HPDE6-E6E7 (cell line): Measurements from ENCODE around the gene SIGLEC1.
A peak's percentile ranks its signal among the peaks of the same experiment; 100 is the strongest.

Source experiments
- DNase-seq: peaks from one replicate; pipeline ENCODE4 v3.0.0; 2011; ENCODE audit warnings: missing footprints; ENCODE audit errors: extremely low spot score

Gene SIGLEC1

DNA sequence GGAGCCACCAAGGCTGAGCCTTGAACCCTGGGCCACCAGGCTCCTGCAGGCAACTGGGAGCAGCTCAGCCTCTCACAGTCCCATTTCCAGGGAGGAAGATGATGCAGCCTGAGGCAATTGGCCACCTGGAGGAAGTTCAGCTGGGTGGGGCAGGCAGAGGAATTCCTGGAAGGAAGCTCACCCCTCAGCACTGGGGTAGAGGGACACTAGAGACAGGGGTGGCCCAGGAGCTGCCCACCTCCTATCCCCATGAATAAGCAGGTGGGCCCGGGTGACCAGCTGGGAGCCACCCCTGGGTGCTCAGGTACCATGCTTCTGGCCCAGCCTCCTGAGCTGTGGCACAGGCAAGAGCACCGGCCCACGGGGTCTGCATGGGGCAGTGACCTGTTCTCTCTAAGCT, 16.5 kb upstream of the SIGLEC1 start:
- no peak for DNase-seq

DNA sequence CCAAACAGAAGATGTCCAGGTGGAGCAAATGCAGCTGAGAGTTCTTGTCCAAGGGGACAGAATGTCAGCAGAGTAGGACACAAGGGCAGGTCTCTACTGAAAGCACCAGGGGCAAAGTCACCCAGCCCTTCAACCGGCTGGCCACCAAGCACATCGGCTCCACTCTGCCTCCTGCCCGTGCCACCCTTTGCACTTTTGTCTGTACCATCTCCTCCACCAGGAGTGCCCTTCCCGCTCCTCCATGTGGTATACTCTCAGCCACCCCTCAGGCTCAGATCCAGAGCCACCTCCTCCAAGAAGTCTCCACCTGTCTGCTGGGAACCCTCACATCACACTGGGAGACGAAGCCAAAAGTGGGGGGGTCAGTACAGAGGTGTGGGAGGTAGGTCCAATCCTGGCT, 16.0 kb upstream of the SIGLEC1 start:
- no peak for DNase-seq

DNA sequence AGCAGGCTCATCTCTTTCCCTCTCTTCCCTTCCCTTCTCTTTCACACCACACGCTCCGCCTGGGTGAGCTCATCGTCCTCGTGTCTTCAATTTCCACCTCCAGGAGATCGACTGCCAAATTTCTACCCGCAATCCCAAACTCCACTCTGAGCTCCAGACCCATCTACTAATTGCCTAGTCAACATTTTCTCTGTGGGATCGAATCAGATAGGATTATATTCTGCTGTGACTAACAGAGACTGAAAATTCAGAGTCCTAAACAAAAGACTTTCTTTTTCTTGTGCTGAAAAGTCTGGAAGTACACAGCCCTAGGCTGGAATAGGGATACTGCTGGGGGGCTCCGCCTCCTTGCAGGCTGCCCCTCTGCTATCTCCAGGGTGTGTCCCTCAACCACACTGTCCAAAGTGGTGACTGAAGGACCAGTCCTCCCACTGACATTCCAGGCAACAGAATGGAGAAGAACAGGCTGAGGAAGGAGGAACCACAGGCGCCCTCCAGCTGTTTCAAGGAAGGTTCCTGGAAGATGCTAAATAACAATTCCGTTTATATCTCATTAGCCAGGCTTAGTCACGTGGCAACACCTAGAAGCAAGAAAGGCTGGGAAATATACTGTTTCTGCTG, 15.1 kb upstream of the SIGLEC1 start:
- DNase-seq: no peak

DNA sequence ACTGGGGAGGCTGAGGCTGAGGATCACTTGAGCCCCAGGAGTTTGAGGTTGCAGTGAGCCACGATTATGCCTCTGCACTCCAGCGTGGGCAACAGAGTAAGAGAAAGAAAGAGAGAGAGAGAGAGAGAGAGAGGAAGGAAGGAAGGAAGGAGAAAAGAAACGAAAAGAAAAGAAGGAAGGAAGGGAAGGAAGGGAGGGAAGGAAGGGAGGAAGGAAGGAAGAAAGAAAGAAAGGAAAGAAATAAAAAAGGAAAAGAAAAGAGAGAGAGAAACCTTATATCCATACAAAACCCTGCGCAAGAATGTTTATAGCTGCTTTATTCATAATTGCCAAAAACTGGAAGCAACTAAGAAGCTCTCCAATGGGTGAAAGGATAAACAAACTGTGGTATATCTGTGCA, 12.0 kb upstream of the SIGLEC1 start:
- no peak for DNase-seq

DNA sequence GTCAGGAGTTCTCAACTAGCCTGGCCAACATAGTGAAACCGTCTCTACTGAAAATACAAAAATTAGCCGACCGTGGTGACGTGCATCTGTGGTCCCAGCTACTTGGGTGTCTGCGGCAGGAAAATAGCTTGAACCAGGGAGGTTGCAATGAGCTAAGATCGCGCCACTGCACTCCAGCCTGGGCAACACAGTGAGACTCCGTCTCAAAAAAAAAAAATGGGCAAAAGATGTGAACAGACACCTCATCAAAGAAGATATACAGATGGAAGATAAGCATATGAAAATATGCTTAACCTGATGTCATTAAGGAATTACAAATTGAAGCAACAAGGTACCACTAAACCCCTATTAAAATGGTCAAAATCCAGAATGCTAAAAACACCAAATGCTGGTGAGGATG, 10.9 kb upstream of the SIGLEC1 start:
- DNase-seq: no peak

DNA sequence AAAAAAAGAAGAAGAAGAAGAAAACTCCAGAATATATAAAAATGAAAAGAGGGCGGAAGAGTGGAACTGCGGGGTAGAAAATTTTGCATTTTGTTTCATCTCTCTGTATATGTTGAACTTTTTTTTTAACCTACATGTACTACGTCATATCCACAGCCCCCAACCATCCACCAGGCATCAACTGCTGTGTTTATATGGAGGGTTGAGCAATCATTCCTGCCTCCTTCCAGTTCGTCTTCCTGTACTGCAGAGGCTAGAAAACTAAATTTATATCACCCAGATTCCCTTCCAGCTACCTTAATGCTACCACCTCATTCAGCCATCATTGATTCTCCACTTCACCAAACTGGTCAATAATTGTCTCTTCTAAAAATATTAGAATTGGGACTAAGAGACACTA, 9.5 kb upstream of the SIGLEC1 start:
- DNase-seq: no peak

DNA sequence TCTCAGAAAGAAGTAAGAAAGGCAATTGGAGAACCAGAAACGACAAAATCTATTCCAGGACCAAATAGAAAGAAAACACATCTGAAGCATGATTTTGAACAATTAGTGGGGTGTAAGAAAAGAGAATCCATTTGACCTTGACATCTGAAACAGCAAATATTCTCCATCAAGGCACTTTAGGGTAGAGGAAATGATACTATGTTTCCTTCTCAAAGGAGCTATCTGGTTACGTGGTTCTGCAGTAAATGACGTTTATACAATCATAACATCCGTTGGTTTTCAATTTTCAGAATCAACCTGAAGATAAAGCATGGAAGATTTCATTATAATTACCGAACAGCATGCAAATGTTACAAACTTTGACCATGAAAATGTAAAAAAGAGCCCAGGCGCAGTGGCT, 8.2 kb upstream of the SIGLEC1 start:
- no peak for DNase-seq

DNA sequence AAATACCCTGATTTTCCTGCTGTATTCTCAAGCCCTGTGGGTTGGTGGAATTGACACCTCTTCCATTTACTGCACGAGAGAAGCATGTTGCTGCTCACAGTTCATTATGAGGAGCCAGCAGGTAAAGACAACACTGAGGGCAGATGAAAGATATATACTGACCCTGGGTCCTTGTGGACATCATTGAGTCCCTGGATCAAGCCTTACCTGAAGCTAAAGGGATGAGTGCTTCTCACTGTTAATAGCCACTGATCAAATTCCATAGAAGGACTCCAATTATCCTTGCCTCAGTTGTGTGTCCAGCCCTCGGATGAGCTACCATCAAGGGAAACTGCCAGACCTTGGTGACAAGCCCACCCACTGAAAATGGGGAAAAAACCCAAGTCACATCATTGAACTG, 7.7 kb upstream of the SIGLEC1 start:
- no peak for DNase-seq

DNA sequence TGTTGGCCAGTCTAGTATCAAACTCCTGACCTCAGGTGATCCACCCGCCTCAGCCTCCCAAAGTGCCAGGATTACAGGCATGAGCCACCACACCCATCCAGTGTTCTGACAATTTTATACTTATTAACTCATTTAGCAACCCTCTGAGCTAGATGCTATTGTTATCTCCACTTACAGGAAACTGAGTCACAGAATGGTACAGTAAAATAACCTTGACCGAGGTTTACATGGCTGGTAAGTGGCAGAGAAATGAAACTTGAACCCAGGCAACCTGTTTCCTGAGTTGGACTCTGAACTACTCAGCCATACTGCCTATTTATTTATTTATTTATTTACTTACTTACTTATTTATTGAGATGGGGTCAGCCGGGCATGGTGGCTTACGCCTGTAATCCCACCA, 6.6 kb upstream of the SIGLEC1 start:
- DNase-seq: no peak

DNA sequence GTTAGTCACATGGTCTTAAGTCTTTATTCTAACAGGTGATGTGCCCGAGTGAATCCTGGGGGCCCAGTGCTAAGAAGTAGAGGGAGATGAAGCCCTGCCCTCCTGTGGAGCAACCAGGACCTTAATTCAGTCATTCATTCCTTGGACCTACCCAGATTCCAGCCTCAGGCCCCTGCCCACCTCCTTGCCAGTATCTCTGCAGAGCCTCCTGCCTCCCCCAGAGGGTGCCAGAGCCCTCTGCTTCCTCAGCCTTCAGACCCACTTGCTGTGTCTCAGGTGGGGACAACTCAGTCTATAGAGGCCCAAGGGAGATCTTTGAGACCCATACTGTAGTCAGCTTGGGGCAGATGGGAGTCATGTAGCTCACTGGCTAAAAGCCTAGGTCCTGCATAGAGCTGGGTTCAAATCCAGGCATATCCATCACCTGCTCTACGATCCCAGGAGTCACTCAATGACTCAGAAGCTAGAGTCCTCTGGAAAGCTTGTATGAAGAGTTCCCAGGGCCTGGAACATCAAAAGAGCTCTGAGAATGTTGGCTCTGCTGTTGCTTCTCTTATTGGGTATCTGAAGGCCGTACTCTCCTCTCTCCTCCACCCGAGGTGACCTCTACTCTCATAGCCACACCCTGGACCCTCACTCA, 3.9 kb upstream of the SIGLEC1 start:
- DNase-seq: peak; percentile 56

DNA sequence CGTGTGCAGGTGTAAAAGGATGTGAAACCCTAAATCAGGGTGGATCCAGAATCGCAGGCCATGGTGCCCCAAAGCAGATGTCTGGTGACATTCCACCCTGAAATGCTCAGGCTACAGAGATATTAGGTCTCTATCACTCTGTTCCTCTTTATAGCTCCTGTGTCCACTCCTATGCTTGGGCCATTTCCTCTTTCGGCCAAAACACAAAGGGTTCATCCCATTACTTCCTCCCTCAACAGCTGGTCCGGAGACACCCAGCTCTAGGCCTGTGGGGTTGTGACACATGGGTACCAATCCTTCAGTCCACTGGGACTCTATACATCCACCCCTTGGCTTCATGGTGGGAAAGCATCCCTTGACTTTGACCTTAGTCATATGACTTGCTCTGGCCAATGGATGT, 1.7 kb upstream of the SIGLEC1 start:
- no peak for DNase-seq

DNA sequence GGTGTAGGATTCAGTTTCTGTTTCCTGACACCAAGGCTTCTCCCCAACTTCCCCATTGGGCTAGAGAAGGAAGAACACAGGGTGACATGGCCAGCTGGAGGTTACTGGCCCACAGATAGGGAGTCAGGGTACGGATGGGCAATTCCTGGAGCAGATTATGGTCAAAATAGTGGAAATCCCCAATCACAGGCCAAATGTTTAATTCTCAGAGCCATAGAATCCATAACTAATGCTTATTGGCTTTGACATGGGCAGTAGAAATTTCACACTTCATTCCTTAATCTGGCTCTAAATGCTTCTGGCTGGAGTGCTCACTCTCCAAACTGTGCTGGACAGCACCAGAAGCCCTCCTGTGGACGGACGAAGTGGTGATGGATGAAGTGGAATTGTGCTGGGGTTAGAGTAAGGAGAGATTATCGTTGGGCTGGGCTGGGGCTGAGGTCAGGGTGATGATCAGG, 887 bp downstream of the SIGLEC1 start:
- DNase-seq: no peak

DNA sequence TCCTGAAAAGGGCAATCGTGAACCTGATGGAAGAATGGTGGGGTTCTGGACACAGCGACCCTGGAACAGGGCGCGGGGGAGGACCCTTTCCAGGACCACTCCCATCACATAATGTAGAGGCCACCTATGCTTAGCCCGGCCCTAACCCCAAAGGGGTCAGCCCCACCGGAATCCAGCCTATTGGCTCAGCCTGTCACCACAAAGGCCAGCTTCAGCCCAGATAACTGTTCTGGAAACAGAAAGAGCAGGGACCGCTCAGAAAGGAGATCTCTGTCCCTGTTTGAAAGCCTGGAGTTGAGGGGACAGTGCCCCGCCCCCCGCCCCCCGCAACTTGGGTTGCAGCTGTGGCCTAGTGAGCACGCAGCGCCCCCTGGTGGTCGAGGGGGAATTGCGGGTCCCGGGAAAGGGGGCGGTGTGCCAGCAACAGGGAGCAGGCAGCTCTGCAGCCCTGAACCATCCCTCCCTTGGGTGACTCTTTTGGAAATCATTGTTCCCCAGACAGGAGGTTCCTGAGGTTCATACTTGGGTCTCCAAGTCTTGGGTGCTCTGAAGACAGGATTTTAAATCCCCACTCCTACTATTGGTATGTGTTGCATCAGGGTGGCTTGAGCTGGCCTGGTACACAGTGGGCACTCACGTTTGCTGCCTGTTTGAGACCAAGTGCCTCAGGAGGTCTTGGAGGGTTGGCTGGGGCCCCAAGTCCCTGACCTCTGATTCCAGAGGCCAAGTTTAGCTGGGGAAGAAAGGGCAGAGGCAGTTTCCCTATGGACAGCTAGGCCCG, 1.5 kb downstream of the SIGLEC1 start:
- peak; percentile 76 for DNase-seq

DNA sequence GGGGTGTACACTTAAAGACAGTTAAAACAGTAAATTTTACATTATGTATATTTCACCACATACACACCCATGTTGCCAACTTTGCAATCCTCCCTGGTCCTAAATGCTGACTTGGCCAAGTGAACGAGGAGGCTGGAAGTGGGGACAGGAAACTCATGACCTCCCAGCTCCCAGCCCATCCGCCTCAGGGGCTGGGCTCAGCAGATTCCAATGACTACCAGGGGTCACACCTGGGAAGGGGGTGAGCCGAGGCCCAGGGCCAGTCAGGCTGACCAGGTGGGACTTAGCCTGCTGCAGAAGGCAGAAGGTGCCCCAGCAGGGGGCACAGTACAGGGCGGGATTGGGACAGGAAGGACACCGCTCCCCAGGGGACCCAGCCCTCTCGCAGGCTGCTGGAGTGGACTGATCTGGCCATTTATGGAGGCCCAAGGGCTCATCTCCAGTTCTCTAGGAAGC, 2.4 kb downstream of the SIGLEC1 start:
- DNase-seq: no peak

DNA sequence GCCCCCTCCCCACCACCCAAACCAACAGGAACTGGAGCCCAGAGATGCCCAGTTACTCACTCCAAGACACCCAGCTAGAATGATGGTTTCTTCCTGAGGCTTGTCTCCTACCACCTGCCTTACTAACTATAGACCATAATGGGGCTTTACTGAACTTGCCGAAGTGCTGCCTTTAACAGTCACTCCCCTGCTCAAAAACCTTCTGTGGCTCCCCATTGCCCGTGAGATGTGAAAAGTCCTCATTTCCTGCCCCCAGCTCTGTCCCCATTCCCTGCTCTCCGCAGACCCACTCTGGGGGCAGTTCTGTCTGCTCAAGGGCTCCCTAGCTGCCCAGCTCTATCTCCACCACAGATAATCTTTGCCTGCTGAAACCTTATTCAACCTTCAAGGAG, 4.9 kb downstream of the SIGLEC1 start:
- DNase-seq: no peak

DNA sequence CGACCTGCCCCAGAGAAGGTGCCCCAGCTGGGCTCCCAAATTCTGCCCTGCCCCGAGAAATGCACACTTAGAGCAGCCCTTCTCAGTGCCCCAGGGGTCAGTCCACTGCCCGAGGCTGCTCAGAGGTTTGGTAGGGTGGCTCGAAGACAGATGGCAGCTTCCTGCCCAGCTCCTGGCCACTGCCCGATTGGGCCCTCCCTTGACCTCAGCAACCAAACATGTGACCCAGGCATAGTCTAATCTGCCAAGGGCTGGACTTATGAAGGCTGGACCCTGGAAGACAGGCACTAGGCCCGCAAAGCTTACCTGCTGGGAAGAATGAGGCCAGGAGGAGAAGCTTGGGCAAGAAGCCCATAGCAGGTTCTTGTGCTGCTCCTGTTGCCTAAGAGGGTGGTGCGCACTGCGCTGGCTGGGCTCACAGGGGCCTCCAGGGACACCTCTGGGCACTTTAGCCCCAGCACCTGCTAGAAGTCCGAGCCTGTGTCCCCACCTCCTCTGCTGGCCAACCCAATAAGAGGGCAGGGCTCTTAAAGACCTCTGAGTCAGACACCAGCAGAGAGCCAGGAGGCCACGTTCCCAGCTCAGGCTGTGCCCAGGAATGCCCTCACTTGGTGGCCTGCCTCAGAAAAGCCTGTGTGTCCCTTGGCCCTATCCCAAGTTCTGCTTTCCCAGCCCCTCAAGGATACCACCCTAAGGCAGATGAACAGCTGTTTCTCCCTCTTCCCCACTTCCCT, 5.5 kb downstream of the SIGLEC1 start:
- DNase-seq: no peak

DNA sequence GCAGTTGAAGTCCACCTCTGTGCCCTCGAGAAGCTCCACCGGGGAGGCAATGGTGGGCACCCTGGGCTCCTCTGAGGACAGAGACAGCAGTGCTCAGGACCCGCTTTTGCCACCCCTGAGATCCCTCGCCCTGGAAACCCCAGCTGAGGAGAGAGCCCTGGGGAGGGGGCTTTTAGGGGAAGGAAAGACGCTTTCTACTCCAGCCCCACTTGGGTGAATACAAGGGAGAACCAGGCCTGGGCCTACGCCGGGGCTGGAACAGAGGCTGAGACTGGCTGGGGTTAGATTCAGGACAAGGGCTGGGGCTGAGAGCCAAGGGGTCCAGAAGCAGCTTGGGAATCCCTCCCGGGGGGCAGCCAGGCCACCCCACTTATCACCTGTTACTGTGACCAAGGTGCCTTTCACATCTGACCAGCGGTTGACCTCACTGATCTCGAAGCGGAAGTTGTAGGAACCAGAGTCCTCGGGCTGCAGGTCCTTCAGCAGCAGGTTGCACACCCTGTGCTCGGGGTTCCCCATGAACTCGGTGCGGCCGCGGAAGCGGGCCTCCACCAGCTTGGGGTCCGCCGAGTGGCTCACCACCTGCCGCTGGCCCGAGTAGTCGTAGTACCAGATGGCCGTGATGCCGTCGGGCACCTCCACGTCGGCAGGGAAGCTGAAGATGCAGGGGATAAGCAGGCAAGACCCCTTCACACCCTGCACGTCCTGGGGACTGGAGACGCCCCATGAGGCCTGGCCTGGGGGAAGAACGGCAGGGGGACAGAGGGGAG, 6.2 kb downstream of the SIGLEC1 start:
- DNase-seq: no peak

DNA sequence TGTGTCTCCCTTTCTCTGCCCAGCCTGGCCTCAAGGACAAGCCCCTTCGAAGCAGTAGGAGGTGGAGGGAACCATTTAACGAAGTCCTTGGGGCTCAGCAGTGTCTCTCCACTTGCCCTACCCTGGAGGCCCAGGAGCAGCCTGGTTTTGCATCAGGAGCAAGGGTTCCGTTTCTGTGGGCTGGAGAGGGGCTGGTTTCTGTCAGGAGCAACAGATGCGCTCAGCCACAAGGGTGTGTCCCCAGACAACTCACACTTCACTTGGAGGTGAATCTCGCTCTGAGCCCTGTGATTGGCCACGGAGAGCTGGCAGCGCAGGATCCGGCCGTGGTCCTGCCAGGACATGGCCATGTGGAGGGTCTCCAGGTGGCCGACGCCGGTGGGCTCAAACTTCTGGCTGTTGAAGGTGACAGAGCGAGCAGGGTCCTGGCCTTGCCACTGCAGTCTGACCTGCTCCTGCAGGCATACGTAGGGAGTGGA, 6.9 kb downstream of the SIGLEC1 start:
- DNase-seq: no peak

DNA sequence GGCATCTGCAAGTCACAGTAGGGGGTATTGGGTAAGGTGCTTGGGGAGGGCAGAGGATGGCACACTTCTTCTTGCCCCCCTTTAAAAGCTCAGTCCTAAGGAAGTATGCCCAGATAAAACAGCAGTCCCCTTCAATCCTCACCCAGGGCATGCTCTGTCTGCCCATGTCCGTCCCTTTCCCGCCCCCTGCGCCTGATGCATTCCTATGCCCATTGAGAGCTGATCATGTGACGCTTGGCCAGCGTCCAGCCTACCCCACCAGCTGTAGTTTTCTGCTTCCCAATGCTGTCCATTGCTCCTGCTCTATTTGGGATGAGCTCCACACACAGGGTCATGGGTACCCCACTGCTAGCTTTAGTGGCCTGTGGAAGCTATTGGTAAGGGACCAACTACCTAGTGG, 8.3 kb downstream of the SIGLEC1 start:
- DNase-seq: no peak

DNA sequence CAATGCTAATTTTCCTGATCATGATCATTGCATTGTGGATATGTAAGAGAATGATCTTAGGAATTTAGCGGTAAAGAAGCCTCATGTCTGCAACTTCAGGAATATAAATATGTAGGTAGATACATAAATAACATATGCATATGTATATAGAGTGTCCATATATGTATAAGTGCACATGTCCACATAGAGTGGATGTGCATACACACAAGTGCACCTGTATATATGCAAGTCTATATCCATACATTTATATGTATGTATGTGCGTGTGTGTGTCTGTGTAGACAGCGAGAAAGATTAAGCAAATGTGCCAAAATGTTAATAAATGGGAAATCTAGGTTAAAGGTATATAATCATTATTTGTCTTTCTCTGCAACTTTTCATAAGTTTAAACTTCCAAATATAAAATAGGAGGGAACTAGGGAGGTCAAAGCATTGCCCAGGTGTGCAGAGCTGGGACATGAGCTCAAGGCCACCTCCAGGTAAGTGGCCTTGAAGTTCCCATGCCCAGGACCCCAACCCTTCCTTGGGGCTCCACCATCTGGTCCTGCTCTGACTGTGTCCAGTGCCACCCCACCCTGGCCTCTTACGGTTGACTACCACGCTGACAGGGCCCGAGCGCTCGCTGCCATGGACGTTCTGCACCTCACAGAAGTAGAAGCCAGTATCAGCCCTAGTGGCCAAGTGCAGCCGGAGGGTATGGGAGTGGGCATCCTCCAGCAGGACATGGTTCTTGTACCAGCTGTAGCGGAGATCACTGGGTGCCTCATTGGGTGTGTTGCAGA, 9.6 kb downstream of the SIGLEC1 start:
- DNase-seq: no peak
